Fibroblast of lung (primary cell): ENCODE data around the gene PDIA5.

Source experiments
- EZH2 ChIP-seq: IDR thresholded peaks from 2 replicates; pipeline ENCODE4 v1.5.1; 2012; ENCODE audit warnings: low read length, control low read depth, mild to moderate bottlenecking; ENCODE audit errors: missing control alignments
- TF ChIP-seq, protein P1 (sequence below), 2 donors: IDR thresholded peaks in 1 of 2; conservative IDR thresholded peaks in 1 of 2; 1 replicate in 1 of 2; 2 replicates in 1 of 2; pipeline ENCODE4 v1.5.1; 2011 to 2012; ENCODE audit warnings: low read length in 2 of 2, control low read depth in 1 of 2, inconsistent platforms in 1 of 2, low read depth in 1 of 2, mild to moderate bottlenecking in 1 of 2

GRCh38 chr3:123038751-123039150, 28.1 kb upstream of the PDIA5 start:
- TF ChIP-seq, protein P1, sequence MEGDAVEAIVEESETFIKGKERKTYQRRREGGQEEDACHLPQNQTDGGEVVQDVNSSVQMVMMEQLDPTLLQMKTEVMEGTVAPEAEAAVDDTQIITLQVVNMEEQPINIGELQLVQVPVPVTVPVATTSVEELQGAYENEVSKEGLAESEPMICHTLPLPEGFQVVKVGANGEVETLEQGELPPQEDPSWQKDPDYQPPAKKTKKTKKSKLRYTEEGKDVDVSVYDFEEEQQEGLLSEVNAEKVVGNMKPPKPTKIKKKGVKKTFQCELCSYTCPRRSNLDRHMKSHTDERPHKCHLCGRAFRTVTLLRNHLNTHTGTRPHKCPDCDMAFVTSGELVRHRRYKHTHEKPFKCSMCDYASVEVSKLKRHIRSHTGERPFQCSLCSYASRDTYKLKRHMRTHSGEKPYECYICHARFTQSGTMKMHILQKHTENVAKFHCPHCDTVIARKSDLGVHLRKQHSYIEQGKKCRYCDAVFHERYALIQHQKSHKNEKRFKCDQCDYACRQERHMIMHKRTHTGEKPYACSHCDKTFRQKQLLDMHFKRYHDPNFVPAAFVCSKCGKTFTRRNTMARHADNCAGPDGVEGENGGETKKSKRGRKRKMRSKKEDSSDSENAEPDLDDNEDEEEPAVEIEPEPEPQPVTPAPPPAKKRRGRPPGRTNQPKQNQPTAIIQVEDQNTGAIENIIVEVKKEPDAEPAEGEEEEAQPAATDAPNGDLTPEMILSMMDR (conservative IDR thresholded peaks at IDR 0.05 in 1 of 2, IDR thresholded peaks at IDR 0.05 in 1 of 2; ENCODE audit: low read depth in 1 of 2, low read length in 2 of 2), result no peak
- TF ChIP-seq EZH2, result no peak
